ENCODE data around the gene KRTAP10-6.
"Not testable (repeated sequence)": the region's sequence is repeated elsewhere in the genome, so short reads cannot be mapped to it uniquely, and the experiment has no call there.

GRCh38 chr21:44600118-44600978, 8.0 kb upstream of the KRTAP10-6 start, which contains the start of gene KRTAP10-7:
- not testable (repeated sequence) for TF ChIP-seq CTCF (IDR thresholded peaks at IDR 0.05; ENCODE audit: insufficient read depth, low read length); POLR2AphosphoS5 (IDR thresholded peaks at IDR 0.05; ENCODE audit: low read depth); GABPA (IDR thresholded peaks at IDR 0.05; ENCODE audit: low read depth); REST (IDR thresholded peaks at IDR 0.05; ENCODE audit: insufficient replicate concordance, low read depth)

Measured in HL-60 (cell line).